ENCODE data around the gene TSTD2.
A peak's percentile ranks its signal among the peaks of the same experiment; 100 is the strongest.
"Not testable (repeated sequence)": the region's sequence is repeated elsewhere in the genome, so short reads cannot be mapped to it uniquely, and the experiment has no call there.

Gene TSTD2

GRCh38 chr9:97647996-97648395 is 14.8 kb upstream of the TSTD2 start:
- Histone ChIP-seq H3K9me3 (ENCODE audit: control insufficient read depth, insufficient read depth, low read length) (no peaks in the 10 kb centered on the region), H3K4me1 (ENCODE audit: insufficient read depth, low read length) (no peaks in the 10 kb centered on the region), H3K9ac (ENCODE audit: low read depth, low read length) (no peak overlapping the region), H3K36me3 (ENCODE audit: insufficient read depth, low read length) (peaks cover 13% of the 10 kb centered on the region; the same call in 1 of the 2 replicates)

DNA sequence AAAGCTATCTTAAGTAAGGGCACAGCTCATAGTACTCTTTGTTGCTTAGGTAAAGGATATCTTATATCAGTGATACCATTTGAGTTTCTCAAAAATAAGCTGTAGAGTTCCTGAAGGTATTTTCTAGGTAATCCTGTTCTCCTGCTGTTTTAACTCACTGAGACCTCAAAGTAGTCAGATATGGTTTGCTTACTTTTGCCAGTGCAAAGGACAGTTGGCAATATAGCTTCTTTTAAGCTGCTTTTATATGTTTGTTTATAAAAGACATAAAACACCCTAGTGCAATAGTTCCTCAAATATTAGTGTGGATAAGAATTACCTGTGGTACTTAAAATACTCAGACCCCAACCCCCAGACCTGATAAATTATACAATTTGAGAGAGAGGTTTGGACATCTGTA is 12.6 kb upstream of the TSTD2 start:
- Histone ChIP-seq H3K9me3 (ENCODE audit: control insufficient read depth, insufficient read depth, low read length) (no peaks in the 10 kb centered on the region), H3K4me1 (ENCODE audit: insufficient read depth, low read length) (no peaks in the 10 kb centered on the region), H3K36me3 (ENCODE audit: insufficient read depth, low read length) (peaks cover 17% of the 10 kb centered on the region; the same call in 1 of the 2 replicates), H3K9ac (ENCODE audit: low read depth, low read length) (no peak overlapping the region)

GRCh38 chr9:97640325-97640724 is 7.2 kb upstream of the TSTD2 start:
- Histone ChIP-seq H3K36me3 (ENCODE audit: insufficient read depth, low read length) (peaks cover 10% of the 10 kb centered on the region; the same call in 1 of the 2 replicates), H3K9ac (ENCODE audit: low read depth, low read length) (no peak overlapping the region), H3K9me3 (ENCODE audit: control insufficient read depth, insufficient read depth, low read length) (no peaks in the 10 kb centered on the region), H3K4me1 (ENCODE audit: insufficient read depth, low read length) (peaks cover 10% of the 10 kb centered on the region)

DNA sequence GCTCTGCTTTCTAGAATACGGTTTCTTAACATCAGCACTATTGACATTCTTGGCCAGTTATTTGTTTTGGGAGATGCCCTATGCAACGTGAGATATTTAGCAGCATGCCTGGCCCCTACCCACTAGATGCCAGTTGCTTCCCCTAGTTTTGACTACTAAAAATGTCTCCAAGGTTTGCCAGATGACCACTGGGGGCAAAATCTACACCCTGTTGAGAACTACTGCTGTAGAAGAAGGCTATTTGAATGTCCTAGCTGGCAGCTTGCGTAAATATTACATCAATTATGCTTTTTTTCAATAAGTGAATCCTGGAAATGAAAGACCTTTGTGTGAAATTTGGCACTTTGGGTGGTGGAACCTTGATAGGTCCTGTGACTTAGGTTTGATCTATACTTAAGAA is 5.5 kb upstream of the TSTD2 start:
- no peaks in the 10 kb centered on the region for H3K9me3 ChIP-seq (ENCODE audit: control insufficient read depth, insufficient read depth, low read length)
- H3K4me1 ChIP-seq (ENCODE audit: insufficient read depth, low read length), result peaks cover 10% of the 10 kb centered on the region
- peaks cover 10% of the 10 kb centered on the region; the same call in 1 of the 2 replicates for H3K36me3 ChIP-seq (ENCODE audit: insufficient read depth, low read length)
- H3K9ac ChIP-seq (ENCODE audit: low read depth, low read length), result no peak overlapping the region

DNA sequence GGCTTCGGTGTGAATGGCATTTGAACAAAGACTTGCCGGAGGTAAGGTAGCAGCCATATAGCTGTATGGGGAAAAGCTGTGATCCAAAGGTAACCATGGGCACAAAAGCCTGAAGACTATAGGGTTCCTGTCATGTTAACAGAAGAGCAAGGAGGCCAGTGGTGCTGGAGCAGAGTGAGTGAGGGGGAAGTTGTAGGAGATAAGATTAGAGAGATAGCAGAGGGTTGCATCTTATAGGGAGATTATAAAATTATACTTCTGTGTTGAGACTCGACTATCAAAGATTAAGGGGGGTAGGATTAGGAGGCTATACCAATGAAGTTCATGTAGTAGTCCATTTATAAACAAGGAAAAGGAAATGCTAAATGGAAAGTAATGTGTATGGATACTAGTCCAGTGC is 3.7 kb upstream of the TSTD2 start:
- Histone ChIP-seq H3K9ac (ENCODE audit: low read depth, low read length) (no peak overlapping the region), H3K9me3 (ENCODE audit: control insufficient read depth, insufficient read depth, low read length) (no peaks in the 10 kb centered on the region), H3K4me1 (ENCODE audit: insufficient read depth, low read length) (peaks cover 10% of the 10 kb centered on the region), H3K36me3 (ENCODE audit: insufficient read depth, low read length) (no peaks in the 10 kb centered on the region)

DNA sequence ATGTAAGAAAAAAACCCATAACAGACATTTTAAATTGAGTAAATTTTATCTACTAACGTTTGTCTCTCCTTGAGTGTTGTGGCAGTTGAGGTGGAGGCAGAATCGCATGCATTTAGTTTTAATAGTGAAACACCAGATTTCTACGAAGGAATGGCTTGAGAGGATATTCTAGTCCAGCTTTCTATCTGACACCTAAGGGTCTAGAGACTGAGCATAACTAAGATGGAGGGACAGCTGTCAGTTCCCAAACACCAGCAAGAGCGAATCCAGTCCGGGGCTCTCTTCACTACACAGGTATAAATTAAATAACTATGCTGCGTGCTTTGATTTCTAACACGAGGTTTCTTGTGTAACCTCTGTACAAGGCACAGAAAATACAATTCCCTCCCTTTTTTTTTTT is 1.9 kb upstream of the TSTD2 start:
- no peaks in the 10 kb centered on the region for H3K9me3 ChIP-seq (ENCODE audit: control insufficient read depth, insufficient read depth, low read length)
- peak overlapping the region; percentile 95; the same call in 1 of the 2 replicates for H3K9ac ChIP-seq (ENCODE audit: low read depth, low read length)
- peaks cover 6% of the 10 kb centered on the region; the same call in 1 of the 2 replicates for H3K4me1 ChIP-seq (ENCODE audit: insufficient read depth, low read length)
- no peaks in the 10 kb centered on the region for H3K36me3 ChIP-seq (ENCODE audit: insufficient read depth, low read length)

- no peaks in the 10 kb centered on the region for H3K9me3 ChIP-seq (ENCODE audit: control insufficient read depth, insufficient read depth, low read length)
- H3K36me3 ChIP-seq (ENCODE audit: insufficient read depth, low read length), result no peaks in the 10 kb centered on the region
- peak overlapping the region; percentile 95 for H3K9ac ChIP-seq (ENCODE audit: low read depth, low read length)
- H3K4me1 ChIP-seq (ENCODE audit: insufficient read depth, low read length), result peaks cover 6% of the 10 kb centered on the region; the same call in 1 of the 2 replicates
These were observed 807 bp upstream of the TSTD2 start for GRCh38 chr9:97633859-97634490.

- H3K9ac ChIP-seq (ENCODE audit: low read depth, low read length), result peak overlapping the region; percentile 95
- H3K4me1 ChIP-seq (ENCODE audit: insufficient read depth, low read length), result peaks cover 4% of the 10 kb centered on the region; the same call in 1 of the 2 replicates
- no peaks in the 10 kb centered on the region for H3K9me3 ChIP-seq (ENCODE audit: control insufficient read depth, insufficient read depth, low read length)
- H3K36me3 ChIP-seq (ENCODE audit: insufficient read depth, low read length), result no peaks in the 10 kb centered on the region
These were observed 752 bp downstream of the TSTD2 start for GRCh38 chr9:97632248-97632984.

DNA sequence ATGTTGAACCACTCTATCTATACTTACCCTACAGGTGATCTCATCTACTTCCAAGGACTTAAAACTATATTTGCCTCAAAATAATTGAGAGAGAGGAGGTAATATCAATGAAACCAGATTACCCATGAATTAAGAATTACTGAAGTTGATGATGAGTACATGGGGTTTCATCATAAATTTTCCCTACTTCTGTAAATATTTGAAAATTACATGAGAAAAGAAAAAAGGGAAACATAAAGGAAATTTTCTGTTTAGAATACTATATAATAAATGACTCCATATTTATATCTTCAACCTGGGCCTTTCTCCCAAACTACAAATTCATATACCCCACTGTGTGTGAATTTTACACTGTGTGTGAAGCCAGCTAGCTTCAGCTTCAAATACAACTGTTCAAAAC is 2.6 kb downstream of the TSTD2 start:
- H3K4me1 ChIP-seq (ENCODE audit: insufficient read depth, low read length), result peaks cover under 1% of the 10 kb centered on the region; the same call in 1 of the 2 replicates
- H3K36me3 ChIP-seq (ENCODE audit: insufficient read depth, low read length), result no peaks in the 10 kb centered on the region; the same call in 1 of the 2 replicates
- no peaks in the 10 kb centered on the region for H3K9me3 ChIP-seq (ENCODE audit: control insufficient read depth, insufficient read depth, low read length)
- no peak overlapping the region for H3K9ac ChIP-seq (ENCODE audit: low read depth, low read length)

DNA sequence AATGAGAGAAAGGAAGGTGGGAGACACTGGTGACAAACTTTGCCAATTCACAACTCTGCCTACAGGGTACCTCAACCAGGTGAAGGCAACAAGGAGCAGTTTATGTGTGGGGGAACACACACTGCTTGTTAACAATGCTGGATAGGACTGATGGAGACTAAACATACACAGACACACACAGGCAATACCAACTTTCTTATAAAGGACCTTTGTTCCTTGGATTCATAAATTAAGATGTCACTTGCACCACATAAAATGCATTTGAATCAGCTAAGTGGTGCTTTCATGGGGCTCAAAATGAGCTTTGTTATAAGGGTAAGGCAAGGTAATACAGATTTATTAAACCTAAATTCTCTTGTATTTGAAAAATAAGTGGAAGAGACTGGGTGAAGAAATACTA is 4.0 kb downstream of the TSTD2 start:
- Histone ChIP-seq H3K4me1 (ENCODE audit: insufficient read depth, low read length) (no peaks in the 10 kb centered on the region; the same call in 1 of the 2 replicates), H3K9me3 (ENCODE audit: control insufficient read depth, insufficient read depth, low read length) (no peaks in the 10 kb centered on the region), H3K9ac (ENCODE audit: low read depth, low read length) (no peak overlapping the region), H3K36me3 (ENCODE audit: insufficient read depth, low read length) (no peaks in the 10 kb centered on the region; the same call in 1 of the 2 replicates)

- no peaks in the 10 kb centered on the region for H3K9me3 ChIP-seq (ENCODE audit: control insufficient read depth, insufficient read depth, low read length)
- H3K4me1 ChIP-seq (ENCODE audit: insufficient read depth, low read length), result no peaks in the 10 kb centered on the region; the same call in 1 of the 2 replicates
- H3K9ac ChIP-seq (ENCODE audit: low read depth, low read length), result no peak overlapping the region
- no peaks in the 10 kb centered on the region; the same call in 1 of the 2 replicates for H3K36me3 ChIP-seq (ENCODE audit: insufficient read depth, low read length)
These were observed 4.5 kb downstream of the TSTD2 start for GRCh38 chr9:97628668-97629067.

GRCh38 chr9:97627624-97628023 is 5.5 kb downstream of the TSTD2 start:
- Histone ChIP-seq H3K4me1 (ENCODE audit: insufficient read depth, low read length) (no peaks in the 10 kb centered on the region; the same call in 1 of the 2 replicates), H3K36me3 (ENCODE audit: insufficient read depth, low read length) (peaks cover 1% of the 10 kb centered on the region; the same call in 1 of the 2 replicates), H3K9me3 (ENCODE audit: control insufficient read depth, insufficient read depth, low read length) (no peaks in the 10 kb centered on the region), H3K9ac (ENCODE audit: low read depth, low read length) (no peak overlapping the region)

DNA sequence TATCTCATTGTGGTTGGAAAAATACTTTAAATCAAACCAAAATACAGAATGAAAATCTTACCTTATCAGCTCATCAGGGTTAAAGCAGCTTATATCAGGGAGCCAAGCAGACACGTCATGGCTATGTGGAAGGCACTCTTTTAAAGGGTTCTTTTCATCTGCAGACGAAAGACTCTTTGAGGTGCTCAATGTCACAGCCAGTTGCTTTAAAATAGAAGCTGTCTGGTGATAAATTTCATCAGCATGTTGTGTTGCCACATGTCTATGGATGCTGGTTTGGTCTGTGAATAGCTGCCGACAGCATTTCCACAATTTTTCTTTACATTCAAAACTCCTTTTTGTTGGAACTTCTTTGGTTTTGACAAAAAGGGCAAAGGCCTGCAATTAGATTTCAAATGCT is 7.5 kb downstream of the TSTD2 start:
- Histone ChIP-seq H3K9me3 (ENCODE audit: control insufficient read depth, insufficient read depth, low read length) (no peaks in the 10 kb centered on the region), H3K4me1 (ENCODE audit: insufficient read depth, low read length) (no peaks in the 10 kb centered on the region; the same call in 1 of the 2 replicates), H3K9ac (ENCODE audit: low read depth, low read length) (no peak overlapping the region), H3K36me3 (ENCODE audit: insufficient read depth, low read length) (peaks cover 3% of the 10 kb centered on the region; the same call in 1 of the 2 replicates)

DNA sequence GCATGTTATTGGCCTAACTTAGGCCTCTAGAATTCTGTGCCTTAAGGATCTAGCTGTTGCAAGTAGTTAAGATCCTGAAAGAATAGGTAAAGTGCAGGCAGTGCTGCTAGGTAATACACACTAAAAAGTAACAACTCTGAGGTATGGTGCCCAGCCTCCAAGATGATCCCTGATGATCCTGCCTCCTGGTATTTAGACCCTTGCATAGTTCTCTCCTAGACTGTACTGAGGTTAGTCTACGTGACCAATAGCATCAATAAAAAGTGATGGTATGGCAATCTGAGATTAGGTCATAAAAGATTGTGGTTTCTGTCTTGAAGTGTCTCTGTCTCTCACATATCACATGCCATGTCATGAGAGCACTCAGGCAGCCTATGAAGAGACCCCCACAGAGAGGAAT is 9.2 kb downstream of the TSTD2 start:
- no peak overlapping the region for H3K9ac ChIP-seq (ENCODE audit: low read depth, low read length)
- peaks cover 8% of the 10 kb centered on the region for H3K9me3 ChIP-seq (ENCODE audit: control insufficient read depth, insufficient read depth, low read length)
- H3K4me1 ChIP-seq (ENCODE audit: insufficient read depth, low read length), result no peaks in the 10 kb centered on the region; the same call in 1 of the 2 replicates
- H3K36me3 ChIP-seq (ENCODE audit: insufficient read depth, low read length), result peaks cover 3% of the 10 kb centered on the region; the same call in 1 of the 2 replicates

DNA sequence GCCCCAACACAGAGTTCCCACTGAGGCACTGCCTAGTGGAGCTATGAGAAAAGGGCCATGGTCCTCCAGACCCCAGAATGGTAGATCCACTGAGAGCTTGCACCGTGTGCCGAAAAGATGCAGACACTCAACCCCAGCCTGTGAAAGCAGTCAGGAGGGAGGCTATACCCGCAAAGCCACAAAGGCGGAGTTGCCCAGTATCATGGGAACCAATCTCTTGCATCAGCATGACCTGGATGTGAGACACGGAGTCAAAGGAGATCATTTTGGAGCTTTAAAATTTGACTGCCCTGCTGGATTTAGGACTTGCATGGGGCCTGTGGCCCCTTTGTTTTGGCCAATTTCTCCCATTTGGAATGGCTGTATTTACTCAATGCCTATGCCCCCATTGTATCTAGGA is 10.7 kb downstream of the TSTD2 start:
- not testable (repeated sequence) for H3K36me3 ChIP-seq (ENCODE audit: insufficient read depth, low read length); H3K4me1 ChIP-seq (ENCODE audit: insufficient read depth, low read length); H3K9ac ChIP-seq (ENCODE audit: low read depth, low read length); H3K9me3 ChIP-seq (ENCODE audit: control insufficient read depth, insufficient read depth, low read length)
